Stimulated activated memory B cell treated with anti-CD40 and anti-IgM and Interleukin-4, amounts not matched to agents 10 μg/mL and 1 μg/mL and 100 μg/mL, for 72 hours (primary cell): ENCODE results near the gene NFYC.
A peak's percentile ranks its signal among the peaks of the same experiment; 100 is the strongest.
"Not testable (repeated sequence)": the region's sequence is repeated elsewhere in the genome, so short reads cannot be mapped to it uniquely, and the experiment has no call there.

ENCODE experiments used
- ATAC-seq: fragments of 150-1000 bp; cut with Tn5 transposase; 2 replicates; pipeline ENCODE4 v1.10.0; 2021
- H3K27ac Mint-ChIP-seq: one replicate; pipeline ENCODE4 v1.8.0; 2022; ENCODE audit warnings: mild to moderate bottlenecking, mixed read lengths
- H3K27me3 Mint-ChIP-seq: one replicate; pipeline ENCODE4 v1.8.0; 2022; ENCODE audit warnings: mixed read lengths
- H3K36me3 Mint-ChIP-seq: one replicate; pipeline ENCODE4 v1.8.0; 2022; ENCODE audit warnings: mixed read lengths
- H3K4me1 Mint-ChIP-seq: one replicate; pipeline ENCODE4 v1.8.0; 2022; ENCODE audit warnings: mixed read lengths
- H3K4me3 Mint-ChIP-seq: one replicate; pipeline ENCODE4 v1.8.0; 2022; ENCODE audit warnings: mild to moderate bottlenecking, moderate library complexity, mixed read lengths
- H3K9me3 Mint-ChIP-seq: one replicate; pipeline ENCODE4 v1.8.0; 2022; ENCODE audit warnings: mixed read lengths

Gene NFYC

GRCh38 chr1:40709802-40710278 is 18.3 kb downstream of the NFYC start:
- Mint-ChIP-seq H3K27ac (peak overlapping the region; percentile 91), H3K36me3 (peaks cover 18% of the 10 kb centered on the region), H3K4me3 (peak overlapping the region; percentile 93), H3K9me3 (no peaks in the 10 kb centered on the region), H3K27me3 (no peaks in the 10 kb centered on the region), H3K4me1 (peaks cover 59% of the 10 kb centered on the region)
- ATAC-seq = no peak

DNA sequence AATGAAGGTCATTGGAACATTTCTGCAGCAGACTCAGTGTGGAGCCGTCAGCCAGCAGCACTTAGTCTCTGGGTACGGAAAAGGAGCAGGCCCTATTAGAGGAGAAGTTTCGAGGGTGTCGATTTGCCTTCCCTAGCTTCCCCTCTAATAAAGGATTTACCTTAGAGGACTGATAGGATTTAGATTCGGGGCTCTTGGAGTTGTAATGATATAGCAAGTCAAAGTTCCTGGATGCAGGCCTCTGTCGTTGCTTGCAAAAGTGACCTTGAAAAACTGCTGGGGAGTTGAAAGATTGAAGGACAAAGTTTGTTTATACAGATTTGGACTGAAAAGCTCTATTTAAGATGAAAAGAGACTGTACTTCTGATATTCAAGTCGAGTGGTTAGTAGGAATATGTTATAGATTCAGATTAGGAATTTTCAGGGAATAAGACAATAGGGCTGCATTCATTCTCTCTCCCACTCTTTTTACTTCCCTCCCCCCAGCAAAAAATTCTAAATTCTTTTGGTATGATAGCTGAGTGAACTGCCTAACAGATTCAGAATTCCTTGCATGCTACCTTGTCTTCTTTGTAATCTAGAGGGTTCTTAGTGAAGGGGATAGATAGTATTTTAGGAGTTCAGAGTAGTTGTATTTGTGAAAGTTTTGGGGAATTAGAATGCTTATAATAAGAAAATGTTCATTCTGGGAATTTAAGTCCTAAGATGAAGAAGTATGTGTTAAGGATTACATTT is 19.2 kb downstream of the NFYC start:
- no peaks in the 10 kb centered on the region for H3K27me3 Mint-ChIP-seq
- H3K9me3 Mint-ChIP-seq = no peaks in the 10 kb centered on the region
- H3K27ac Mint-ChIP-seq = peak overlapping the region; percentile 91
- peak overlapping the region; percentile 93 for H3K4me3 Mint-ChIP-seq
- H3K4me1 Mint-ChIP-seq = peaks cover 55% of the 10 kb centered on the region
- H3K36me3 Mint-ChIP-seq = peaks cover 18% of the 10 kb centered on the region
- ATAC-seq = no peak

DNA sequence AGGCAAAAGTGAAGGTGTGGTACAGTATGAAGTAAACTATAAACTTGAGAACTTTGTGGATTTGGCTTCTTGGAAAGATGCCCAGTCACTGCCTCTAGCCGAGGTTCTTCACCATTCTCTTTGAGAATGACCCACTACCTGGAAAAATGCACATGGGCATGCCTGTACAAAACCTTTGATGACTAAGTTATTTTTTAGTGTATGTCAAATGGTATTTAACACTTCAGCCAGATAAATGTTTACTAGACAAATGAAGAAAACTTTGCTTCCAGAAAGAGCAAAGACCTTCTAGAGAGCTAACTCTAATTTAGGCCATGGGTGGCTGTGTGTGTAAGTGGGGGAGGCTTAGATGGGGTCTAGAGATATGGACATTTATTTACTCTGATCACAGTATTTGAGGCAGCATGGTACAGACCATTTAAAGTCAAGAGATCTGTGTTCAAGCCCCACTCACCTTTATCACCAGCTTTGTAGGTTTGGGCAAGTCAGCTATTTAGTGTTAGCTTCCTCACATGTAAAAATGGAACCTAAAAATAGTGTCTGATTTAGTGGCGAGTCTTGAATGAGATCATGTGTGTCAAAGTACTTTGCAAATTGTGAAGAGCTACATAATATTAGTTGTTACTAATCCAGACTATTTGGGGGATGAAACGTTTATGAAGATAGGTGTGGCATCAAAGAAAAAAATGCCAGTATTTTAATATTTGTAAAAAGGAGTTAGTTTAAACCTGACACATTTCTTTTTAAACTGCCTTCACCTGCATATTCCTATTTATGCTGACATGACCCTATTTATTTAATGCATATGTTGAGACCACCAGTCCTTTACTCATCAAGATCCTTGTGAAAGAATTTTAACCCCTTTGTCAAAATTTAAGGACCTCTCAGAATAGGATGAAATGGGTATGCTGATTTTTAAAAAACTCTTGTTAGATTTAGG is 20.2 kb downstream of the NFYC start:
- ATAC-seq = no peak

DNA sequence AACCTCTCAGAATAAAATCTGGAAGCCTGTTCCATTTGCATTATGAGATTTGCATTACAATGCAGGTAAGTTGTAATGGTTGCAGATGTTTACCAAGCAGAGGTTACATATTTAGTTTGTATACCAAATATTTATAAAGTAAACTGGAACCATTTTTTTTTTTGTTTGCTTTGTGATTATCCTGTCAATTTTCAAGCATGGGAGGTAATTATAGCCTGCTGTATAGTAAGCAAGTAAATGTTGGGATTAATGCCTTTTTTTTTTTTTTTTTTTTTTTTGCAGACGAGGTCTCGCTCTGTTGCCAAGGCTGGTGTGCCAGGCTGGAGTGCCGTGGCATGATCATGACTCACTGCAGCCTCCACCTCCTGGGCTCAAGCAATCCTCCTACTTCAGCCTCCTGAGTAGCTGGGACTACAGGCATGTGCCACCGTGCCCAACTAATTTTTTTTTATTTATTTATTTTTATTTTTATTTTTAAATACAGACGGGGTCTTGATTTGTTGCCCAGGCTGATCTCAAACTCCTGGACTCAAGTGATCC is 21.0 kb downstream of the NFYC start:
- peak overlapping the region; percentile 91 for H3K27ac Mint-ChIP-seq
- H3K36me3 Mint-ChIP-seq = peaks cover 22% of the 10 kb centered on the region
- H3K27me3 Mint-ChIP-seq = no peaks in the 10 kb centered on the region
- H3K9me3 Mint-ChIP-seq = no peaks in the 10 kb centered on the region
- ATAC-seq = no peak
- no peak overlapping the region for H3K4me3 Mint-ChIP-seq
- peaks cover 60% of the 10 kb centered on the region for H3K4me1 Mint-ChIP-seq

More for the DNA sequence above, 20.2 kb downstream of the NFYC start:
- no peaks in the 10 kb centered on the region for H3K9me3 Mint-ChIP-seq
- H3K36me3 Mint-ChIP-seq = peaks cover 20% of the 10 kb centered on the region
- peak overlapping the region; percentile 93 for H3K4me3 Mint-ChIP-seq
- H3K27ac Mint-ChIP-seq = peak overlapping the region; percentile 91
- no peaks in the 10 kb centered on the region for H3K27me3 Mint-ChIP-seq
- H3K4me1 Mint-ChIP-seq = peaks cover 57% of the 10 kb centered on the region

DNA sequence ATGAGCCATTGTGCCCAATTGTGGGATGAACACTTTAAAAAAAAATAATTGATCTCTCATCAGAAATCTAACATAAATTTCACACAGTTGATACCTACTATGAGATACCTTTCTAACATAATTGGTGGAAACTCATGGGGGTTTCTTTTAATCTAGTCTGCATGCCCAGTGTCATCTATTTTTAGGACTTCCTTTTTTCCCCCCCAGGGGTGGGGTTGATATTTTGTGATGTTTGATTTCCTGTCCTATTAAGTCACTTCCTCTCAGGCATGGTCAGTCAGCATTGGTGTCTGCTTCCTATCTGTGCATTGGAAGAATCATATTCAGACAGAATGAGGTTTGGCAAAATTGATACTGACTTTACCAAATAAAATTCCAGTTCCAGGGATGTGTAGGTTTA is 21.5 kb downstream of the NFYC start:
- Mint-ChIP-seq H3K27ac (peak overlapping the region; percentile 91), H3K4me3 (peak overlapping the region; percentile 38), H3K27me3 (no peaks in the 10 kb centered on the region), H3K4me1 (peaks cover 61% of the 10 kb centered on the region), H3K9me3 (no peaks in the 10 kb centered on the region), H3K36me3 (peaks cover 22% of the 10 kb centered on the region)
- peak; percentile 61 for ATAC-seq

DNA sequence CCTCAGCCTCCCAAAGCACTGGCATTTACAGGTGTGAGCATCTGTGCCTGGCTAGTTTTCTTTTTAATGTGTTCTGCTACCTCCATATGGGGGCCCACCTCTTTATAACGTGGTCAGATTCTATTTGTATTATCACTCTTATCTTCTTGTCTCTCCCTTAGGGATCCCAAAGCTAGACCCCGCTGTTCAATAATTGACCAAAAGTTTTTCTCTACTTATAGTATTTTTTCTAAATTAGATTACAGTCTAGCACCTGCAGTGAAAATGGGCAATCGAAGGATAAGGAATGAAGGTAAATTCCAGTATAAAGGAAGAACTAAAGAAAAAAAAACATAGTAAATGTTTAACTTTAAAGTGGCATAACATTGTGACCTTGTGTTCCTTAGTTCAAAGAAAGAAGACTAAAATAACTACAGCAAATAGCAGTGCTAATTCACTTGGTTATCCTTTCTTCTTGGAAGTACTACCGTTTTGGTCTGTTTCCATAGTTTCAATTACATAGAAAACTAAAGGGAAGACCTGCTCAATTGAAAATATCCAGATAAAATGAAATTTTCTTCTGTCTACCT is 24.1 kb downstream of the NFYC start:
- Mint-ChIP-seq H3K4me3 (no peak overlapping the region), H3K4me1 (peaks cover 67% of the 10 kb centered on the region), H3K36me3 (peaks cover 27% of the 10 kb centered on the region), H3K27ac (peak overlapping the region; percentile 6), H3K9me3 (no peaks in the 10 kb centered on the region), H3K27me3 (no peaks in the 10 kb centered on the region)
- ATAC-seq = no peak

DNA sequence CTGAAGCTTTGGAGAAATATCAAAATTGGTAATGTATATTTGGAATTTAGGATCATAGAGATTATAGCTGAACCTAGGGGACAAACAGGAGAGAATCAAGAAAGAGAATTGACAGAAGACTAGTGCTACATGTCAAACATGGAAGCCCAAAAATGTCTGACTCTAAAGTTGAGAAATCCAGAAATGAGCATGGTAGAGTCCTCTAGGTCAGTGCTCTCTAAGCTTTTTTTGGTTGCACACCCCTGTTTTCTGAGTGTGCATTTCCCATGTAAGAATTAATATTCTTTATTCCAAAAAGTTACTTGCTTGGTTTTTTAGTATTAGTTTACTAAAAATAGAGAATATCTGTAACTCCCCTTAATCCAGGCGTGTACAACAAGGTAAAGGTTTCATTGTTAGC is 25.6 kb downstream of the NFYC start:
- Mint-ChIP-seq H3K4me3 (no peak overlapping the region), H3K27me3 (no peaks in the 10 kb centered on the region), H3K4me1 (peaks cover 63% of the 10 kb centered on the region), H3K27ac (peak overlapping the region; percentile 6), H3K9me3 (no peaks in the 10 kb centered on the region), H3K36me3 (peaks cover 27% of the 10 kb centered on the region)
- no peak for ATAC-seq

DNA sequence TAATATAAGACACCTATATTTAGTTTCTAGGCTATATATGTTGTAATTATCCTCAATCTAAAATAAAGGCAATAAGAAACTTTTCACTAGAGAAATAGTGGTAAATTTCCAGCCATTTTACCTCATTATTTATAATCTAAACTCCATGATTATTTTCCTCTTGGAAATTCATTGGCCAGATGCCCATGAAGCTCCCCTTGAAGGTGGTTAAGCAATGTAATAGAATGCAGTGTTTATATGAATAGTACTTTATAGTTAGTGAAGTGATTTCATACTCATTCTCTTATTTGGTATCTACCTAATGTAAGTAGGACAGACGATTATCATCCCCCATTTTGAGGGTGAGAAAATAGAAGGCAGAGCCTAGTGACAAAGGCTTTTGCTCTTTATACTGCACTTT is 26.5 kb downstream of the NFYC start:
- Mint-ChIP-seq H3K27ac (peak overlapping the region; percentile 33), H3K9me3 (no peaks in the 10 kb centered on the region), H3K27me3 (no peaks in the 10 kb centered on the region), H3K4me1 (peaks cover 64% of the 10 kb centered on the region), H3K4me3 (no peak overlapping the region), H3K36me3 (peaks cover 25% of the 10 kb centered on the region)
- no peak for ATAC-seq

GRCh38 chr1:40720493-40720892 is 29.0 kb downstream of the NFYC start:
- no peaks in the 10 kb centered on the region for H3K9me3 Mint-ChIP-seq
- H3K27me3 Mint-ChIP-seq = no peaks in the 10 kb centered on the region
- H3K4me1 Mint-ChIP-seq = peaks cover 66% of the 10 kb centered on the region
- no peak overlapping the region for H3K27ac Mint-ChIP-seq
- no peak for ATAC-seq
- no peak overlapping the region for H3K4me3 Mint-ChIP-seq
- peaks cover 16% of the 10 kb centered on the region for H3K36me3 Mint-ChIP-seq

DNA sequence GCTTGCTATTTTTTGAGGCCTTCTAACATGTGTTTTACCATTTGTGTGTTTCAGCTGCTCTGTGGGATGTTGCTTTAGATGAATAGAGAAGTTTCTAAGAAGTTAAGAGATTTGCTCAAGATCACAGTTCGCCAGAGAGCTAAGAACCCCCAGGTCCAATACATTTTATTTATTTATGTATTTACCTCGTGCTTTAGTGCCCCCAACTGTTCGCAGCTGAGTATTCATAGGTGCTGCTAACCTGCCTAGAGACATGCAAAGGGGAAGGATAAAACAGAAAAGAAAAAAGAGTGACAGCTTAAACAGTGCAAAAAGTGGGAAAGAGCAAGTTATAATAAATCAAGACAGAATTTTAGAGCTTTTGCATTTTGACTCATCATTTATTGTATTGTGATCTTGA is 31.1 kb downstream of the NFYC start:
- Mint-ChIP-seq H3K27me3 (no peaks in the 10 kb centered on the region), H3K36me3 (peaks cover 16% of the 10 kb centered on the region), H3K4me1 (peaks cover 65% of the 10 kb centered on the region), H3K27ac (no peak overlapping the region), H3K9me3 (no peaks in the 10 kb centered on the region), H3K4me3 (no peak overlapping the region)
- no peak for ATAC-seq

DNA sequence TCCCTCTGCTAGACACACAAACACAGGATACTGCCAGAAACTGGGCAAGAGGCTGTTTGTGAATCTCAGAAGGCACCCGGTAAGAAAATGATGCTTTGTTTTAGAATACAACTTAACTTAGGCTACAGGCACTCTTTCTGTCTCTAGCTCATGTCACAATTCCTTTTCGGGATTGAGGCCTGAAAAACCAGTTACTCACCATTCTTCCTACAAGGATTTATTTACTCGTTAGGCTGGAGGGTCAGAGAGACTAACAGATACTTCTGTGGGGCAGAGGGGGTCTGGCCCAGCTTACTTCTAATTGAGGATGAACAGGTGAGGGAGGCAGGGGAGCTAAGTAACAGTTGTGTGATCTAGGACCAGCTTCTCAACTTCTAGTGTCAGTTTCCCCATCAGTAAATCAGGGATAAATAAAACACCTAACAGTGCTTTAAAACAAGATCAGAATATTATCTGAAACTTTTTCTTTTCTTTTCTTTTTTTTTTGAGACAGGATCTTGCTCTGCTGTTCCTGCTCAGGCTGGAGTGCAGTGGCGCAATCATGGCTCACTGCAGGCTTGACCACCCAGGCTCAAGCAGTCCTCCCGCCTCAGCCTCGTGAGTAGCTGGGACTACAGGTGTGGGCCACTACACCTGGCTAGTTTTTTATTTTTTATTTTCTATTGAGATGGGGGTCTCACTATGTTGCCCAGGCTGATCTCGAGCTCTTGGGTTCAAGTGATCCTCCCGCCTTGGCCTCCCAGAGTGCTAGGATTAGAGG is 31.9 kb downstream of the NFYC start:
- no peak overlapping the region for H3K27ac Mint-ChIP-seq
- H3K36me3 Mint-ChIP-seq = peaks cover 13% of the 10 kb centered on the region
- no peaks in the 10 kb centered on the region for H3K27me3 Mint-ChIP-seq
- H3K4me3 Mint-ChIP-seq = no peak overlapping the region
- no peak for ATAC-seq
- no peaks in the 10 kb centered on the region for H3K9me3 Mint-ChIP-seq
- H3K4me1 Mint-ChIP-seq = peaks cover 60% of the 10 kb centered on the region

DNA sequence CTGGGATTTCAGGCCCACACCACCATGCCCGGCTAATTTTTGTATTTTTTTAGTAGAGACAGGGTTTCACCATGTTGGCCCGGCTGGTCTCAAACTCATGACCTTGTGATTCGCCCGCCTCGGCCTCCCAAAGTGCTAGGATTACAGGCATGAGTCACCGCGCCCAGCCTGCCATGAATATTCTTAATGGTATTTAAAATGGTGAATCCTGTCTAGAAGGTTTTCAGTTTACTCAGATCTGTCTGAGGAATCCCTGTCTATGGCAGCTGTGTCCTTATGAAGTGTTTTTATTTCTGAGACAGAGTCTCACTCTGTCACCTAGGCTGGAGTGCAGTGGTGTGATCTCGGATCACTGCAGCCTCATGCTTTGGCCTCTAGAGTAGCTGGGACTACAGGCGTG is 36.2 kb downstream of the NFYC start:
- H3K9me3 Mint-ChIP-seq, ATAC-seq, H3K27ac Mint-ChIP-seq, H3K27me3 Mint-ChIP-seq, H3K4me3 Mint-ChIP-seq: not testable (repeated sequence)
- H3K4me1 Mint-ChIP-seq = peaks cover 64% of the 10 kb centered on the region
- peaks cover 26% of the 10 kb centered on the region for H3K36me3 Mint-ChIP-seq

DNA sequence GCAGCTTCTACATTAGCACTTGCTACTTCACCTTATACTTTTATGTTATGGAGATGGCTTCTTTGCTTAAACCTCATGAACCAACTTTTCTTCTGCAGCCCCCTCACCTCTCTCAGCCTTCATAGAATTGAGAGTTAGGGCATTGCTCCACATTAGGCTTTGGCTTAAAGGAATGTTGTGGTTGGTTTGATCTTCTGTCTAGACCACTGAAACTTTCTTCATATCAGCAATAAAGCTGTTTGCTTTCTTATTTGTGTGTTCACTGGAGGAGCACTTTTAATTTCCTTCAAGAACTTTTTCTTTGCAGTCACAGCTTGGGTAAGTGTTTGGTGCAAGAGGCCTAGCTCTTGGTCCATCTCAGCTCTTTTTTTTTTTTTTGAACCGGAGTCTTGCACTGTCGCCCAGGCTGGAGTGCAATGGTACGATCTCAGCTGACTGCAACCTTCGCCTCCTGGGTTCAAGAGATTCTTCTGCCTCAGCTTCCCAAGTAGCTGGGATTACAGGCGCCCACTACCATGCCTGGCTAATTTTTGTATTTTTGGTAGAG is 37.9 kb downstream of the NFYC start:
- H3K4me3 Mint-ChIP-seq, H3K9me3 Mint-ChIP-seq, ATAC-seq, H3K27me3 Mint-ChIP-seq: not testable (repeated sequence)
- peak overlapping the region; percentile 30 for H3K27ac Mint-ChIP-seq
- peaks cover 68% of the 10 kb centered on the region for H3K4me1 Mint-ChIP-seq
- peaks cover 26% of the 10 kb centered on the region for H3K36me3 Mint-ChIP-seq

DNA sequence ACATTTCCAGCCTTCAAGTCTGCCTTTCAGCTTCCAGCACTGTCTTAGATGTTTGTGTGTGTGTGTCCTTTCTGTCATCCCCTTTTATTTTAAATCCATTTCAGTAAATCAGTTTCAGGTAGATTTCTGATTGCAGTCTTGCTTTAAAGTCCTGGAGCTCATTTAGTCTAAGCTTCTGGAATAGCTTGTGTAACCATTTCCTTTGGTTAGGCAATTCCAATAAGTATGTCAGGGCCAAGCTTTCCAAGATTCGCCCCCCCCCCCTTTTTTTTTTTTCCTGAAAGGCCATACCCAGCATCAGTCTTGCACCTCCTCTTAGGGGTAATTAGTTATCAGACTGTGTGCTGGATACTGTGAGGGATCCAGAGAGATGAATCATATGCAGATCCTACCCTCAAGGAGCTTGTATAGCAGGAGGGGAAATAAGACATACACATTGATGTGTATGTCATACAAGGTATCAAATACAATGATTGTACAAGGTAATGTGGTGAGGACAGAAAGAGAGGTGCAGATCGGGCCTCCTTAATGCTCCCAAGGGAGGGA is 41.3 kb downstream of the NFYC start:
- H3K27ac Mint-ChIP-seq = peak overlapping the region; percentile 5

More for the DNA sequence above, 41.3 kb downstream of the NFYC start:
- Mint-ChIP-seq H3K4me1 (peaks cover 57% of the 10 kb centered on the region), H3K9me3 (no peaks in the 10 kb centered on the region), H3K4me3 (no peak overlapping the region), H3K36me3 (peaks cover 15% of the 10 kb centered on the region), H3K27me3 (no peaks in the 10 kb centered on the region)
- no peak for ATAC-seq
